ENCODE data around the gene FZD1. TPM values are rescaled to one million over a fixed set of nuclear protein-coding genes. Genes with fewer than 3 reads are reported as not detected.

Gene FZD1
- total RNA-seq: 8.6 TPM
- long read RNA-seq, full-length matches to known transcripts: 66 of 66 reads
- long read RNA-seq, partial matches to known transcripts: 0 of 66 reads
- long read RNA-seq, other reads (novel, unspliced or antisense): 0 of 66 reads

- intact Hi-C loops (cut with DNase I): loop anchor here (10.0 kb wide), 1 partner anchor 179 kb away; no protein-coding TSS in a partner anchor
- peak; percentile 96 for ATAC-seq (ENCODE audit: poor library complexity)
- peak; percentile 97 for DNase-seq
Observed at GRCh38 chr7:91264046-91264923, at the start of gene FZD1. Gene FZD1 (plus strand): TSS chr7:91264433. CDS start chr7:91264881, 448 bp downstream.

GRCh38 chr7:91226411-91226810 lies 37.8 kb upstream of the FZD1 start:
- DNase-seq (no peak), ATAC-seq (ENCODE audit: poor library complexity) (no peak)
- intact Hi-C loops (cut with DNase I): no loop called here

- intact Hi-C loops (cut with DNase I): no loop called here
Observed at GRCh38 chr7:91228327-91228726, 35.9 kb upstream of the FZD1 start.

GRCh38 chr7:91228927-91229558 lies 35.2 kb upstream of the FZD1 start:
- intact Hi-C loops (cut with DNase I): no loop called here
- ATAC-seq (ENCODE audit: poor library complexity) (no peak), DNase-seq (no peak)

More at GRCh38 chr7:91228327-91228726, 35.9 kb upstream of the FZD1 start:
- ATAC-seq (ENCODE audit: poor library complexity): no peak
- DNase-seq: no peak

GRCh38 chr7:91230100-91230499 lies 34.1 kb upstream of the FZD1 start:
- DNase-seq: no peak
- ATAC-seq (ENCODE audit: poor library complexity): no peak
- intact Hi-C loops (cut with DNase I): no loop called here

GRCh38 chr7:91230503-91230902 lies 33.7 kb upstream of the FZD1 start:
- no peak for DNase-seq
- no peak for ATAC-seq (ENCODE audit: poor library complexity)
- intact Hi-C loops (cut with DNase I): no loop called here

GRCh38 chr7:91233212-91233611 lies 31.0 kb upstream of the FZD1 start:
- intact Hi-C loops (cut with DNase I): no loop called here
- no peak for ATAC-seq (ENCODE audit: poor library complexity)

GRCh38 chr7:91235211-91235832 lies 28.9 kb upstream of the FZD1 start:
- no peak for ATAC-seq (ENCODE audit: poor library complexity)
- no peak for DNase-seq
- intact Hi-C loops (cut with DNase I): no loop called here

More at GRCh38 chr7:91233212-91233611, 31.0 kb upstream of the FZD1 start:
- no peak for DNase-seq

GRCh38 chr7:91239171-91239604 lies 25.0 kb upstream of the FZD1 start:
- ATAC-seq (ENCODE audit: poor library complexity) (peak; percentile 41), DNase-seq (no peak)
- intact Hi-C loops (cut with DNase I): no loop called here

- ATAC-seq (ENCODE audit: poor library complexity) (no peak), DNase-seq (no peak)
- intact Hi-C loops (cut with DNase I): no loop called here
Observed at GRCh38 chr7:91239772-91240171, 24.5 kb upstream of the FZD1 start.

- DNase-seq (no peak), ATAC-seq (ENCODE audit: poor library complexity) (peak; percentile 66)
- intact Hi-C loops (cut with DNase I): no loop called here
Observed at GRCh38 chr7:91240376-91240941, 23.8 kb upstream of the FZD1 start.

- DNase-seq (no peak), ATAC-seq (ENCODE audit: poor library complexity) (no peak)
- intact Hi-C loops (cut with DNase I): no loop called here
Observed at GRCh38 chr7:91242097-91242844, 22.0 kb upstream of the FZD1 start.

GRCh38 chr7:91243591-91244301 lies 20.5 kb upstream of the FZD1 start:
- DNase-seq: no peak
- intact Hi-C loops (cut with DNase I): no loop called here
- no peak for ATAC-seq (ENCODE audit: poor library complexity)

GRCh38 chr7:91247500-91247899 lies 16.7 kb upstream of the FZD1 start:
- DNase-seq (no peak), ATAC-seq (ENCODE audit: poor library complexity) (no peak)
- intact Hi-C loops (cut with DNase I): no loop called here

- ATAC-seq (ENCODE audit: poor library complexity) (no peak), DNase-seq (no peak)
- intact Hi-C loops (cut with DNase I): no loop called here
Observed at GRCh38 chr7:91248996-91249395, 15.2 kb upstream of the FZD1 start.

GRCh38 chr7:91249506-91250233 lies 14.6 kb upstream of the FZD1 start:
- DNase-seq: no peak
- intact Hi-C loops (cut with DNase I): no loop called here
- ATAC-seq (ENCODE audit: poor library complexity): no peak

GRCh38 chr7:91250706-91251105 lies 13.5 kb upstream of the FZD1 start:
- DNase-seq (no peak), ATAC-seq (ENCODE audit: poor library complexity) (no peak)
- intact Hi-C loops (cut with DNase I): no loop called here
